Measurements from ENCODE around the gene KRT78. TPM values are rescaled to one million over a fixed set of nuclear protein-coding genes. Genes with fewer than 3 reads are reported as not detected.

The KRT78 gene
- total RNA-seq, 2 experiments from 2014 or later, result not detected

- Mint-ChIP-seq H3K4me3 (no peak overlapping the region), H3K27me3 (no peaks in the 10 kb centered on the region), H3K27ac (no peak overlapping the region), H3K36me3 (ENCODE audit: low read depth) (no peaks in the 10 kb centered on the region), H3K9me3 (no peaks in the 10 kb centered on the region), H3K4me1 (ENCODE audit: low read depth) (peaks cover 12% of the 10 kb centered on the region)
- H3K36me3 ChIP-seq (ENCODE audit: insufficient read depth, low read length), result no peaks in the 10 kb centered on the region
- POLR2A ChIA-PET, result no interaction called here
- H3K27me3 ChIP-seq (ENCODE audit: control insufficient read depth in 1 of 2, insufficient read depth in 2 of 2, low read length in 2 of 2), result no peaks in the 10 kb centered on the region
- H3K27ac ChIP-seq (ENCODE audit: low read depth in 1 of 2, low read length in 2 of 2), result no peak overlapping the region
- no peaks in the 10 kb centered on the region for H3K9me3 ChIP-seq (ENCODE audit: control insufficient read depth in 1 of 2, insufficient read depth in 1 of 2, low read length in 2 of 2)
- no peak overlapping the region for H3K4me3 ChIP-seq (ENCODE audit: low read length)
- peaks cover 5% of the 10 kb centered on the region for H3K4me1 ChIP-seq (ENCODE audit: insufficient read depth, low read length)
- intact Hi-C loops (cut with DNase I, micrococcal nuclease), result no loop called here
- no peak for DNase-seq
- CTCF ChIA-PET, result no interaction called here
- ATAC-seq (ENCODE audit: poor library complexity), result no peak
- no peak for TF ChIP-seq CTCF (IDR thresholded peaks at IDR 0.05)
Observed at GRCh38 chr12:52825961-52826360, 22.8 kb downstream of the KRT78 start.

- ChIA-PET POLR2A (no interaction called here), CTCF (no interaction called here)
- no peak overlapping the region for H3K27ac ChIP-seq (ENCODE audit: low read depth in 1 of 2, low read length in 2 of 2)
- H3K27me3 Mint-ChIP-seq, result no peaks in the 10 kb centered on the region
- peaks cover 5% of the 10 kb centered on the region for H3K4me1 ChIP-seq (ENCODE audit: insufficient read depth, low read length)
- intact Hi-C loops (cut with DNase I, micrococcal nuclease), result no loop called here
- H3K36me3 ChIP-seq (ENCODE audit: insufficient read depth, low read length), result no peaks in the 10 kb centered on the region
- H3K36me3 Mint-ChIP-seq (ENCODE audit: low read depth), result no peaks in the 10 kb centered on the region
- H3K27ac Mint-ChIP-seq, result no peak overlapping the region
- DNase-seq, result no peak
- no peak overlapping the region for H3K4me3 Mint-ChIP-seq
- H3K4me3 ChIP-seq (ENCODE audit: low read length), result no peak overlapping the region
- peaks cover 12% of the 10 kb centered on the region for H3K4me1 Mint-ChIP-seq (ENCODE audit: low read depth)
- TF ChIP-seq CTCF (IDR thresholded peaks at IDR 0.05), result no peak
- ATAC-seq (ENCODE audit: poor library complexity), result no peak
- no peaks in the 10 kb centered on the region for H3K9me3 ChIP-seq (ENCODE audit: control insufficient read depth in 1 of 2, insufficient read depth in 1 of 2, low read length in 2 of 2)
- no peaks in the 10 kb centered on the region for H3K9me3 Mint-ChIP-seq
- H3K27me3 ChIP-seq (ENCODE audit: control insufficient read depth in 1 of 2, insufficient read depth in 2 of 2, low read length in 2 of 2), result no peaks in the 10 kb centered on the region
Observed at GRCh38 chr12:52824741-52825410, 23.9 kb downstream of the KRT78 start.

- Mint-ChIP-seq H3K4me1 (ENCODE audit: low read depth) (peaks cover 8% of the 10 kb centered on the region), H3K4me3 (no peak overlapping the region), H3K27me3 (no peaks in the 10 kb centered on the region), H3K36me3 (ENCODE audit: low read depth) (no peaks in the 10 kb centered on the region), H3K9me3 (no peaks in the 10 kb centered on the region), H3K27ac (no peak overlapping the region)
- peaks cover 5% of the 10 kb centered on the region for H3K4me1 ChIP-seq (ENCODE audit: insufficient read depth, low read length)
- H3K27me3 ChIP-seq (ENCODE audit: control insufficient read depth in 1 of 2, insufficient read depth in 2 of 2, low read length in 2 of 2), result peaks cover 0 to under 1% of the 10 kb centered on the region in 2 experiments
- no peak overlapping the region for H3K27ac ChIP-seq (ENCODE audit: low read depth in 1 of 2, low read length in 2 of 2)
- DNase-seq (no peak), ATAC-seq (ENCODE audit: poor library complexity) (no peak)
- intact Hi-C loops (cut with DNase I, micrococcal nuclease), result no loop called here
- CTCF ChIA-PET, result no interaction called here
- H3K36me3 ChIP-seq (ENCODE audit: insufficient read depth, low read length), result no peaks in the 10 kb centered on the region
- POLR2A ChIA-PET, result no interaction called here
- H3K9me3 ChIP-seq (ENCODE audit: control insufficient read depth in 1 of 2, insufficient read depth in 1 of 2, low read length in 2 of 2), result no peaks in the 10 kb centered on the region
- no peak overlapping the region for H3K4me3 ChIP-seq (ENCODE audit: low read length)
- TF ChIP-seq CTCF (IDR thresholded peaks at IDR 0.05), result no peak
Observed at GRCh38 chr12:52823761-52824450, 24.9 kb downstream of the KRT78 start.

Measured in CD4-positive, alpha-beta T cell (primary cell).